ENCODE data around the gene PAPPA. TPM values are rescaled to one million over a fixed set of nuclear protein-coding genes. Genes with fewer than 3 reads are reported as not detected.
A peak's percentile ranks its signal among the peaks of the same experiment; 100 is the strongest.

PAPPA gene
- polyA plus RNA-seq, 1 donor = 0.67 TPM

DNA sequence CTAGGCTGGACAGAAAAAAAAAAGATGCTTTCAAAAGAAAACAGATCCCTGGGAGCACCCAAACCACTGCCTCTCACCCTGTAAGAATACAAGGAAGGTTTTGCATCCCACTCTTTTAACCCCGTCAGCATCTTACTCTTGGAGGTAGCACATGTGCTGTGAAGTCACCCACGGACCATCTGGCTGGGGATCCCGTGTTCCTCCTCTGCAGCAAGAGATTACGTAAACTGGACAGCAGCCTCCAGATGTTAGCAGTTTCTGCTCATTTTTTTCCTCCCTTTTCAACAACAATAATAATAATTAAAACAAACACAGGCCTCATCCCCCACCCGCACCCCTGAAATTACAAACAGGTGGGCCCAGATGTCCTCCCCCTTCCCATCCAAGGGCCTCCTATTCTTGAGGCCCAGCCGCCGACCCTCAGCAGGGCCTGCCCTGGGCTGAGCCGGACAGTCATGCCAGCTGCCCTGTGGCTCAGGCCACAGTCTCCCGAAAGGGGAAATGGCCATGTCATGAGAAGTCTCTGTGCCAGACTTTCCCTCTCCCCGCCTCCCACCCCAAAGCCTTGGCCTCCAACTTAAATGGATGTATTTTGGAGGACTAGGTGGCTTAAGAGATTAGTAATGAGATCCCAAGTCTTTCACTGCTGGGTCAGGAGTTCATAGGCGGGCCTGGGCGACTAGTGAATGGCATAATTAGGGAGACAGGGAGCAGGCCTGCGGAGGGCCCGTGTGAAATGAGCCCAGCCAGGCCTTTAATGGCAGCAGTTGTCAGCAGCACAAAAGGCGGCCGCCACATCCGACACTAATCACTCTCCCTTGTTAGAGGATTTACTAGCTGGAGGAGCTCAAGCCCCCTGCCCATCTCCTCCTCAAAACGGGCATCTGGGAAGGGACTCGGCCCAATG lies 165.1 kb downstream of the PAPPA start:
- peak; percentile 56 for DNase-seq

DNA sequence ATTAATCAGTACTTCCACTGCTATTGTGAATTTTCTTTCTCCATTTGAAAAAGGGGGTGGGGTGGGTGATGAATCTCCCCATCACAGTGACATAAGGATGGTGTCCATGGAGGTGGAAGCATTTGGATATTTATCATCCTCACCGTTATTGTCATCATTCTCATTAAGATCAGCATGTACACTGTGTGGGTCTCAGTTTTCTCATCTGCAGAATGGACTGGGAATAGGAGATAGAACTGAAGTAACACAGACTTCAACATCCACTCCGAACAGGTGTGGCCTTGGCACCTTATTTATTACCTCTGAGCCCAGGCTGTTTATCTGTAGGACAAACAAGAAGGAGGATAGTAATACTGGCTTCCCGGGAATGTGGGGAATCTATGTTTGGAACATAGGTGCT lies 165.9 kb downstream of the PAPPA start:
- DNase-seq = no peak

DNA sequence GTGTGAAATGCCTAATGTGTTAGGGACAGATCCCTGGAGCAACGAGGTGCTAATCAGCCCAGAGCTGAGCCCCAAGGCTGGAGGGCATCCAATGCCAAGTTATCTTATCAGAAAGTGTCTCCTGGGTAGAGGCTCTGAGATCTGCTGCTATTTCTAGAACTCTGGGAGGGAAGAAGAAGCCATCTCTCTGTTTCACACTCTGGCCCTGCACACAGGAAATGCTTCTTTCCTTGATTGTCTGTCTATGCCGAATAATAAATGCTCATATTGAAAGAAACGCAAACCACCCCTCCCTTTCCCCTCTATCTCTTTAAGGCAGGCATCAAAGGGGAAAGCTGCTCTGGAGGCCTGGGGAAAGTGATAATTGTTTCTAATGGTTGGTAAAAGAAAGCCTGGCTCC lies 166.7 kb downstream of the PAPPA start:
- DNase-seq = no peak

DNA sequence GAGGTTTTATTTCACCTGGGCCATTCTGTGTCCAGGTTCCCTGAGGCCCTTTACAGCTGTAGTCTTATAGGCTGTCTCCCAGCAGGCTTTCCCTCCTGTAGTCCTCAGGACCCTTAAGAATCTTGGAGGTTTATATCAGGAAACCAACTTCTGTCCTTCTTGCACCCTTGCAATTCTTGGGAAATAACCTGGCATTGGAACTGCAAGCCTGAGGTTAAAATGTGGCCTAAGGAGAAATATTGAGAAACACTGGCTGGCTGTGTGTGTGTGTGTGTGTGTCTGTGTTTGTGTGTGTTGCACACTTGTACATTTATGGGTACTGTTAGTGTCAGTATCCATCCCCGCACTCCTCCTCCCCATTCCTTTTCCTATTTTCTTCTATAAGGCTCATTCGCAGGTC lies 168.9 kb downstream of the PAPPA start:
- no peak for DNase-seq

DNA sequence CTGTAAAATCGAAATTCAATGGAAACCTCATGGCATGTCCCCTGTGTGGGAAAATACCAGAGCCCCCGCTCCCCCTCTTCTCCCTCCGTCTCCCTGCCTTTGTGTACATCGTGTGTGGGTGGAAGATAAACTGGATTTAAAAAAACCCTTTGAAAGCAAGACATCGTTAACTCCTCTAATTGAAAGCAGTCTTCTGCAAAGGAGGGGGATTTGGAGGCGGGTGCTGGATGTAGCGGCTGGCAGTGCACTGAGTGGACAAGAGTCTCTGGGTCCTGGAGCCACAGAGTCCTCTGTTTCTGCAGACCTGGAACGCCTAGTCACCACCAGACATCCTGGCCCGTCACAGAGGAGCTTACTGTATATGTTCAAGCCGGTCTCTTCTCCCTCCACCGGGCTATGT lies 169.4 kb downstream of the PAPPA start:
- DNase-seq = no peak

DNA sequence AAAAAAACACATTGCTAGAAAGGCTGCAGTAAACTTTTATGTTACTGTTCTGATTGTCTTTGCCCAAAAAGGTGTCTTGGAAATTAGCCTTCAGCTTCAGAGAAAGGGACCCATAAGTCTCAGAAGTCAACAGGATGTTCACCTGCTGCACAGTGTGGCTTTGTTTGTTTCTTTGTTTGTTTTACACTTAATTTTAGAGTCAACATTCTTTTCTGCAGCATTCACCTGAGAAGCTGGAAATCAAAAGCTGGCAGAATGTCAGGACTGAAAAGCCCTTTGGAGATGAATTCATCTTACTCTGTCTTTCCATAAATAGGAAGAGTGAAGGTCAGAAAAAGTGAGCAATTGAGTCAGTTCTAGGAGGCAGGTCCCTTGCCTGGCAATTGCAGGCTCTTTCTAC lies 170.0 kb downstream of the PAPPA start:
- no peak for DNase-seq

DNA sequence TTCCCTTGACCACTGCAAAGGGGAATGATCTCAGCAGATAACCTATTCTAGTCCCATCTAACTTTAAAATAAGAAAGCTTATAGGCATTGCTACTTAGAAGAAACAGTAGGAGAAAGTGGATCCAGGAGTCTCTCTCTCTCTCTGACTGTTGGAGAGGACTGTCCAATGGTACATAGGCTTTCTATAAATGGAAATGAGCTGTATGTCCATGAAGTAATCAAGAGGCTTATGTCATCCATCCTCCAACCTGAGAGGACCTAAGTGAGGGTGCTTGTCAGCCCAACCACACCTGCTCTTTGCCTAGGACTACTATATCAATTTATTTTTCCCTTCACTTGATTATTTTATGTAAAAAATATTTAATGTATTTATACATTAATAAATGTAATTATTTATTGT lies 172.3 kb downstream of the PAPPA start:
- DNase-seq = no peak

DNA sequence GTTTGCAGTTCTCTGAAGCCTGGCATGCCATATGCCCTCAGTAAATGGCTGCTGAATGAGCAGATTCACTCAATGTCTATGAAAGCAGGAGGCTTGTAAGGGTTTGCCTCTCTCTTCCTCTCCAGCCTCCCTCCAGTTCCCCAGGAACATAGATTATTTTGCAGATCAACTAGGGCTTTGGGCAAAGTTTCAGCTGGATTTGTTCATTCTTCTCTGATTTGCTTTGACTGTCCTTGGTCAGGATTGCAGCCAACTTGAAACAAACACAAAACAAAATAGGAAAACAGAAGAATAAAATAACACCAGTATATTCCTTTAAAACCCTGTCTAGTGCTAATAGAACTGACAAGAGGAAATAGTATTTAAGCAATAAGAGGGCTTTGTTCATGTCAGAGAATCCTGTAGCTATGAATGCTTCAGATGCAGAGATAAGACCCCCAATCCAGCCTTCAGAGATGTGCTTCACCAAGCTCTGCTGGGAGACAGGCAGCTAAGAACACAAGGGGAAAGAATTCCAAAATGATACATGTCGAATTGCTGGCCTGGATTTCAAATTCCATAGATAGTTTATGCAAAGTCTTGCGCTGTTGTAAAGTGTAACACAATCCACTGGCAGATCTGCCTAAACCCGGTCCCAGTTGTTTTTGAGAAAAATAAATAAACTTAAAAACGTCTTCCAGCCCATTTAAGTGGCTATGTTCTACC lies 174.3 kb downstream of the PAPPA start:
- DNase-seq = no peak

DNA sequence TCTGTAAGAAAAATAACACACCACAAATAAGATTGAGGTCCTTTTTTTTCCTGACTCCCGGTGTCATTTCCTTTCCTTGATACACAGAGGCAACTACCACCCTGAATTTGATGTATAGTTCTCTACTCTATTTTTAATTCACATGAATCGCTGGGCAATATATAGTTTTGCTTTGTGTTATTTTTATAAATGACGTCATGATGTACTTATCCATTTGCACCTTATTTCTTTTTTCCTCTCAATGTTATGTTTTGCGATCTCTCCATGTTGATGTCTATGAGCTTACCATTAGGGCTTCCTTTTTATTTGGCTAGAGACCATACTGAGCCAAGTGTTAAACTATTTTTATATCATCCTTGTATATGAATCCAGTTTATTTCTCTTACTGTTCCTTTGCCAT lies 175.9 kb downstream of the PAPPA start:
- DNase-seq = no peak

DNA sequence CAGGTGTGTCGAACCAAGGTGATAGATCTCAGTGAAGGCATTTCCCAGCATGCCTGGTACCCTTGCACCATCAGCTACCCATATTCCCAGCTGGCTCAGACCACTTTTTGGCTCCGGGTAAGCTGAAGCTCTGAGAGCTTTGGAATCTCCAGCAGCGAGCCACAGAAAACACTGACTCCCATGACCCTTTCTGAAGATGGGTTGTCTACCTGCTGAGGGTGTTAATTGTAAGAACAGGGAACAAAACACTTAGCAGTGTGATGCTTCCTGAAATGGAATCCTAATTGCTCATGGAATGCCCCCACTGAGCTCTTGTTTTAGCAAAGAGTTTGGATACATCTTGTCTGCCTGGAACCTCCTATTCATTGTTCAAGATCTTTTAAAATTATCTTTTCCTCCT lies 177.7 kb downstream of the PAPPA start:
- no peak for DNase-seq

DNA sequence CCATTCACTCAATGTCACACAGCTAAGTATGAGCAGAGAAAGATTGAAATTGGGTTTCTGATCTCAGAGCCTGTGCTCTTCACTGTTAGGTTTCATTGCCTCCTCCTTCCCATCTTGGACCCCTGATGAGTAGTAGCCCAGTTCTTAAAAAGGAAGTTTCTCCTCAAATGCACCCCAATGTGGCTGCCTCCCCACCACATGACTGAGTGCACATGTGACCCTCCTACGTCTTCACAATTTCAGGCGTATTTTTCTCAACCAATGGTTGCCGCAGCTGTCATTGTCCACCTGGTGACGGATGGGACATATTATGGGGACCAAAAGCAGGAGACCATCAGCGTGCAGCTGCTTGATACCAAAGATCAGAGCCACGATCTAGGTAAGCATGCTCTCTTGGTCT lies 178.5 kb downstream of the PAPPA start:
- no peak for DNase-seq

DNA sequence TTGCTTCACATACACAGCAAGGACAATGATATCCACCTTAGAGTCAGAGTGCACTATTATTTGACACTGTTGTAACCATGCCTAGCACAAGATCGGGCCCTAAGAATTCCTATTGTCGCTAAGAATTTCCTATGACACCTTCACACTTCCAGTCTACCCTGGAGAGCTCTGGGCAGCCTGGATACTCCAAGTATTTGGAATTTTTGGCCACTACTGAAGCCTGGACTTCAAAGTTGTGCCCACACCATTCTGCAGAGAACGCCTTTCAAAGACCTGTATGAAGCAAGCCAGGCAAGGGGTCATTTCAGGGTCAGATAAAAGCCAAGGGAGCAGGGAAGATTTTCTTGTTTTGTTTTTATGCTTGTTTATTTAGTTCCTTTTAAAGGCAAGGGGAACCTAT lies 179.7 kb downstream of the PAPPA start:
- no peak for DNase-seq

DNA sequence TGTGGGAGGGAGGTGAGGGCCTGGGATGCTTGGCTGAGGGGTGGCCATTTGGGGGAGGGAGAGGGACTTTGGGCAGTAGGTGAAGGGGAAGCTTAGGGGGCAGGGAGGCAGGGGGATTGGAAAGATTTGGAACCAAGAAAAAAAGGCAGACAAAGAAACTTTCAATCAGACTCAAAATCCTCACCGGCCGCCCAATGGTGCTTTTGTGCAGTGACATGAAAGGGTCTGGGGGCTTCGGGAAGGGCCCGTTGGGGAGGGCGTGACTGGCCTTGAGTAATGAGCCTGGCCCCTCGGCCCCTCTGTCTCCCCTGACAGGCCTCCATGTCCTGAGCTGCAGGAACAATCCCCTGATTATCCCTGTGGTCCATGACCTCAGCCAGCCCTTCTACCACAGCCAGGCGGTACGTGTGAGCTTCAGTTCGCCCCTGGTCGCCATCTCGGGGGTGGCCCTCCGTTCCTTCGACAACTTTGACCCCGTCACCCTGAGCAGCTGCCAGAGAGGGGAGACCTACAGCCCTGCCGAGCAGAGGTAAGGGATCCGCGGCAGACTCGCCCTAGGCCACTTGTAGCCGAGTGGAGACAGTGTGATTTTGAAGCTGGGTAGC lies 181.1 kb downstream of the PAPPA start:
- no peak for DNase-seq

DNA sequence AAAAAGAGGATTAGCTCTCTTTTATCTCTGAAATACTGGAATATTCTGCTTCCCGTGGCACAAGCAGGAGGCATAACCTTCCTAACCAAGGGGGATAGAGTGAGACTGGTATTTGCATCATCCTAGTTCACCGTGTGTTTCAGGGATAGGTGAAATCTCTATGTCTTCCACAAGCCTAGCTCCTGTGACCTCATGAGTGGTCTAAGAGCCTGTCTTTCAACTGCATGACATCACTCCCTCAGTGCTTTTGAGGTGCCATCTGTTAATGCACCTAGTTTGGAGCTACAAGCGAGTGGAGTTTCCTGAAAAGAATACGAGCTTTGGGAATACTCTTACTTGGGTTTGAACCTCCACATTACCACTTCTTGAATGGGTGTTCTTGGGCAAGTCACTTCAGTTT lies 181.8 kb downstream of the PAPPA start:
- DNase-seq = no peak

DNA sequence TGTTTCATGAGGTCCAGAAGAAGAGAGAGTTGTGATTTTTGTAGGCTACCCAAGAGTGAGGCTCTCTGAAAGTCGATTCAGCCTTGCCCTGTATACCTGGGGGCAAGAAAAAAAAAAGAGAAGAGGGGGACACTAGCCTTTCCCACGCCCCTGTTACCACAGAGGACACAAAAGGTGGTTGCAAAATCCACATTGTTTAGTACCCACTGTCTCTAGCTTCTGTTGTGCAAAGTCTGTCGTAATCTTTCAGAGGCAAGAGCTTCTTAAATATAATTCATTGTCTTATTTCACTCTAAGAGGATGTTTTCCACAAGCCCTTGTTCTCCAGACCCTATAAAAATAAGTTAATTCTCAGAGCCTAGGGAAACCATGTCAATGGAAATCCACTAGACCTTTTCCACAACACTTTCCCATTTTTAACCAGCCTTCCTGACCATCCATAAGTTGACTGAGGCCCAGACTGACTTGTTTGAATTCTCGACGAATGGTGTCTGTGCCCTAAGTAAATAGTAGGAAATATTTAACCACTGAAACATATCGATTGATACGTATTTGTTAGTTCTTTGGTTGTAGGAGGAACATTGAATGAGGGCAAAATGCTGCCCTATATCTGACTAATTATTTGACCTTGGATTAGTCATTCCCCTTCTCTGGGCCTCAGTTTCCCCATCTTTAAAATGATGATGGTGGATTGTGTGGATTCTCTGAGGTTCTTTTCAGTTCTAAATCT lies 182.7 kb downstream of the PAPPA start:
- DNase-seq = no peak

DNA sequence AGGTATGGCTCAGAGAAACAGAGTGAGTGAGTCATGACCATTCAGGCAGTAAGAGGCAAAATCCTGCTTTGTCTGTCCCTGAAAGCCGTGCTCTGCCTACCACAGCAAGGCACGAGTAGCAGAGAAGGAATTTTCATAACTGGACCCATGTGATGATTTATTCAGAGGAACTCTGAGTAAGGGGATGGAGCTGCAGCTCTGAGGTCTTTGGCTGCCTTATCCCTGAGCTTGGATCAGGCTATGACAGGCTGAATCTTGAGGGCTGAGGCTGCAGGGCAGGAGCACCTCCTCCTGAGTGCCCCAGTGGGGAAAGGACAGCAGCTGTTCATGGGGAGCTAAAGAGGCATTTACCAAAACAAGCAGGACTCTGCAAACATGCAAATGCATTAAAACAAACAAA lies 183.4 kb downstream of the PAPPA start:
- no peak for DNase-seq

DNA sequence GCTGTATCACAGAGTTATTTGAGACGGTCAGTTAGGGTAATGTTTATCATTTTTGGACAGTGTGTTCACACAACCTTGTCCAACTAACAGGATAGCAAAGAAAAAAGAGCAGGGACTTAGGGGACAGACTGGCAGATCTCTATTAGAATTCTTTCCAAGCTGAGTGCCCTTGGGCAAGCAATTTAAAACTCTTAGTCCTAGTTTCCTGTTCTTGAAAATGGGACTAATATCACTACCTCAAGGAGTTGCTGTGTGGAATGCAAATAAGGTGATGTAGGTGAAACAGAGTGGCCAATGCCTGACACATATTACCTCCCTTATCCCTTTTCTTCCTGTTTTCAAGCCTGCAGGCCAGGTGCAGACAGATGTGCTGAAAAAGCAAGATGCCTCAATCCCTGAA lies 186.7 kb downstream of the PAPPA start:
- DNase-seq = no peak

DNA sequence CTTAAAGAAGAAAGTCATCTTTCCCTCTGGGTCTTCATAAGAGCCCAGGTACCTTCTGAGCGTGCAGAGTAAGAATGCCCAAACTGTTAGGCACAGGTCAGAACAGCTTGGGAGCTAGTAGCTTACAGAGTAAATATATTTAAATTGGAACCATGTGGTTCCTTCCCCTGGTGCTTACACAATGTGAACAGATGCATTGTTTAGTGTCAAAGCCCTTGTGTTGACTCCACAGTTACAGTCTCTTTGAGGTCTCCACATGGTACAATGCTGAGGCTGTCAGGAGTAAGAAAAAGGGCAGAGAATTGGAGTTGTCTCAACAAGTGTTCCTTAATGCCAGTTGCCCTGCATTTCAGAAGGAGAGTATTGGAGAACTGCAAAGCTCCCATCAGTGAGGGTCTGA lies 188.5 kb downstream of the PAPPA start:
- DNase-seq = no peak

DNA sequence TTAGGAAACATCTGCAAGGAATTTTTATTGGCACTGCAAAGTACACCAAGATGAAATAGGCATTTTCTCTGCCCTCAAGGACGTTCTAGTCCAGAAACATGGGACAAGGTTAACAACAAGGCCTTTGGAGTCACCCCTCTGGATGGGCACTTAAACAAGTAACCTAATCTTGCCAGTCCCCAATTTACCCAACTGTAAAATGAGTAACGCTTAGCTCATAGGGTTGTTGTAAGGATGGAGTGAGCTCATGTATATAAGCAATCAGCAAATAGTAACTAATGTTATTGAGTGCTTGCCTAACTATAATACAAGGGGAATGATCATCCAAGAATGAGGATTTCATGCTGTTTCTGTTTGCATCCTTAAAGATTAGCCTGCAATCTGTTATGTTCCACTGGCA lies 189.3 kb downstream of the PAPPA start:
- no peak for DNase-seq

DNA sequence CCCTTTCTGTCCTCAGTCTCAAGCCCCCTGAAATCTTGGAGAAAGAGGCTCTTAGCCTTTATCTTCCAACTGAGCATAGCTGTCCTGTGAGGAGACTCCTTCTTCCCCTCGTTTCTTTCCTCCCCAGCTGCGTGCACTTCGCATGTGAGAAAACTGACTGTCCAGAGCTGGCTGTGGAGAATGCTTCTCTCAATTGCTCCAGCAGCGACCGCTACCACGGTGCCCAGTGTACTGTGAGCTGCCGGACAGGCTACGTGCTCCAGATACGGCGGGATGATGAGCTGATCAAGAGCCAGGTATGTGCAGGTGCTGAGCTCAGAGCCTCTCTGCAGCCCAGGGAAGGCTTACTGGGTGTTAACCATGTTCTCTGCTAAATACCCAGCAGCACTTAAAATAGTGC lies 190.8 kb downstream of the PAPPA start:
- no peak for DNase-seq

DNA sequence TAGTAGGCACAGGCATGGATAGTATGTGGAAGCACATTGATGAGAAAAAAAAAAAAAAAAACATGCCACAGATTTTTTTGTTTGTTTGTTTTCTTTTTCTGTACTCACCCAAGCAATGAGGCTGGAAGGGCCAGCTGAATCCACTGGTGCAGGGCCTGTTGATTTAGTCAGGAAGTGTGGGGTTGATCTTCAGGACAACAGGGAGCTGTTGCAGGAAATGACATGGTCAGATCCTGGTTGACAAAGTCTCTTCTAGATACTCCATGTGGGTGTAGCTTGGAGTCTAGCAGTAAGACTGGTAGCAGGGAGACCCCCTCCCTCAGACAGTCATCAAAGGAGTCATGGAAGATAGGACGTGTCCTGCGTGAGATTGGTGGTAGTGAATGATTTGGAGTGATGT lies 191.8 kb downstream of the PAPPA start:
- DNase-seq = no peak

DNA sequence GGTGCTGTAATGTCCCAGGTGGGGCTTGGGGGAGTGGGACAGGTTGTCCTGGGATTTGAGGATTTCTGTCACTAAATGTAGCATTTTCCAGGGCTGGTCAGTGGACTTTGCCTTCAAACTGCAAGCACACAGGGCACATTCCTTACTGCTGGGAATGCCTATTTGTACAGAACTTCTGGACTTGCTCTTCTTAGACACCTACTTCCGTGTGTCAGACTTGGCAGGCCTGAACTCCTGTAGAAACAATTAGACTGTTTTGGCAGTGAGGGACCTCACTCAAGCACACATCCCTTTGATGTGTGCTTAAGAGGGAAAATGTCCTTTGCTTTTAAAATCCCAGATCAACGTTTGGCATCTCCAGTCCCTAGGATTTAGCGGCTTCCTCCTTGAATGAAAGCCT lies 192.2 kb downstream of the PAPPA start:
- DNase-seq = peak; percentile 28

DNA sequence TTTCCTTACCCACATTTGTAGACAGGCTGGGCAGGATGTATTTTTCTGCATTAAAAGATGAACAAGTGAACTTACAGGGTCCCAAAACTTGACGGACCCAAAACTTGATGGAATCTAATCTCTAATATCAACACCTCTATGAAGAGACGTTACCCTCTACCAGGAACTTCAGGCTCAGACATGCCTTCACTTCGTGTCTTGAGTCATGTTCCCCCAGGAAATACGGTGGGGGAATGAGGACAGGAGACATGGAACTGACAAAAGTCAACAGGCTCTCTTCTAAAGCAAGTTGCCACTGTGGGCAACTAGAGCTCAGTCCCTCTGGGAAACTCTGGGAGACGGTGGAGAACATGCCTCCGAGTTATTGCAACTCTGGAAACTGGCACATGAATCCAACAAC lies 196.1 kb downstream of the PAPPA start:
- no peak for DNase-seq

Measured in hindlimb muscle (tissue), 1 donor.